ENCODE measurements around the gene KHDC3L. TPM values are rescaled to one million over a fixed set of nuclear protein-coding genes. Genes with fewer than 3 reads are reported as not detected.

KHDC3L gene
- polyA plus RNA-seq, 3 donors, result not detected

DNA sequence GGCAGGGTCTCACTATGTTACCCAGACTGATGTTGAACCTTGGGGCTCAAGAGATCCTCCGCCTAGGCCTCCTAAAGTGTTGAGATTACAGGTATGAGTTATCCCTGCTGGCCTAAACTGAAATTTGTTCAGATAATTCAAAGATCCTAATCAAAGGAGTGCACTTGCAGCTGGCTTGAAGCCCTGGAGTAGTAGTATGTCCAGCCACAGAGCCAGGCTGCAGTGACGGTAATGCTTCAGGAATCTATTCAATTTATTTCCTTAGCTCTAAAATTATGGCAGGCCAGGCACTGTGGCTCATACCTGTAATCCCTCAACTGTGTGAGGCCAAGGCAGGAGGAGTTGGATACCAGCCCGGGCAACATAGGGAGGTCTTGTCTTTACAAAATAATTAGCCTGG lies 30.8 kb downstream of the KHDC3L start:
- H4K20me1 ChIP-seq (ENCODE audit: insufficient read depth, low read length), result no peaks in the 10 kb centered on the region
- Mint-ChIP-seq H3K27ac (no peak overlapping the region), H3K9me3 (peaks cover 0 to 8% (median 5%) of the 10 kb centered on the region in 7 donors), H3K4me3 (no peak overlapping the region), H3K4me1 (peaks cover 18% of the 10 kb centered on the region), H3K36me3 (no peaks in the 10 kb centered on the region), H3K27me3 (ENCODE audit: low read depth in 3 of 3) (peaks cover 0 to 2% (median 0%) of the 10 kb centered on the region in 3 donors)
- peaks cover 8 to 11% of the 10 kb centered on the region in 2 donors for H3K4me1 ChIP-seq (ENCODE audit: control insufficient read depth in 1 of 2, insufficient read depth in 2 of 2, low read length in 2 of 2)
- H3K79me2 ChIP-seq (ENCODE audit: insufficient read depth, low read length), result no peaks in the 10 kb centered on the region
- no peaks in the 10 kb centered on the region for H3K36me3 ChIP-seq (replicated peaks in 1 of 2; ENCODE audit: control insufficient read depth in 1 of 2, insufficient read depth in 2 of 2, low read length in 2 of 2)
- no peak for TF ChIP-seq CTCF (IDR thresholded peaks at IDR 0.05)
- H3K27ac ChIP-seq (ENCODE audit: low read depth in 1 of 2, low read length in 2 of 2), result no peak overlapping the region
- no peak for DNase-seq
- no peak overlapping the region for H2AFZ ChIP-seq (ENCODE audit: insufficient read depth, low read depth, low read length, poor library complexity, severe bottlenecking)
- H3K27me3 ChIP-seq (ENCODE audit: control insufficient read depth in 2 of 2, insufficient read depth in 2 of 2, low read length in 2 of 2), result no peaks in the 10 kb centered on the region
- H3K9ac ChIP-seq (ENCODE audit: insufficient read depth, low read length, poor library complexity, severe bottlenecking), result no peak overlapping the region
- H3K4me3 ChIP-seq (replicated peaks in 1 of 3; ENCODE audit: low read depth in 2 of 3, low read length in 3 of 3), result no peak overlapping the region
- H3K9me3 ChIP-seq (replicated peaks in 1 of 2; ENCODE audit: control insufficient read depth in 1 of 2, insufficient read depth in 1 of 2, low read length in 2 of 2), result peaks cover 0 to 11% of the 10 kb centered on the region in 2 donors
- H3K4me2 ChIP-seq (replicated peaks; ENCODE audit: extremely low read depth, low read length, poor library complexity, severe bottlenecking), result no peak overlapping the region
- intact Hi-C loops (cut with micrococcal nuclease), result no loop called here
- 100% methylated on average over 3 of the region's 3 CpGs for WGBS (ENCODE audit: insufficient coverage)

- 76% methylated on average over 25 of the region's 54 CpGs for WGBS (ENCODE audit: insufficient coverage)
- H3K4me1 Mint-ChIP-seq, result peaks cover 8% of the 10 kb centered on the region
Measured at GRCh38 chr6:73394577-73395354, 32.3 kb downstream of the KHDC3L start, which contains the start of gene DDX43. TSS of gene DDX43 (plus strand) at chr6:73394828. CDS start at chr6:73394906, 78 bp downstream.

More at GRCh38 chr6:73394577-73395354, 32.3 kb downstream of the KHDC3L start, which contains the start of gene DDX43:
- peaks cover 0 to 11% of the 10 kb centered on the region in 2 donors for H3K9me3 ChIP-seq (replicated peaks in 1 of 2; ENCODE audit: control insufficient read depth in 1 of 2, insufficient read depth in 1 of 2, low read length in 2 of 2)
- intact Hi-C loops (cut with micrococcal nuclease), result no loop called here
- H3K27me3 Mint-ChIP-seq (ENCODE audit: low read depth in 3 of 3), result peaks cover 0 to 2% (median 0%) of the 10 kb centered on the region in 3 donors
- H3K4me3 ChIP-seq (replicated peaks in 1 of 3; ENCODE audit: low read depth in 2 of 3, low read length in 3 of 3), result peak within 1 kb of the TSS in 1 of 3 experiments; percentile 14
- H3K4me1 ChIP-seq (ENCODE audit: control insufficient read depth in 1 of 2, insufficient read depth in 2 of 2, low read length in 2 of 2), result no peaks in the 10 kb centered on the region
- H3K27me3 ChIP-seq (ENCODE audit: control insufficient read depth in 2 of 2, insufficient read depth in 2 of 2, low read length in 2 of 2), result no peaks in the 10 kb centered on the region
- H3K9ac ChIP-seq (ENCODE audit: insufficient read depth, low read length, poor library complexity, severe bottlenecking), result no peak within 1 kb of the TSS
- TF ChIP-seq CTCF (IDR thresholded peaks at IDR 0.05), result no peak
- peak within 1 kb of the TSS; percentile 80 to 86 for H3K4me3 Mint-ChIP-seq
- no peak within 1 kb of the TSS for H3K4me2 ChIP-seq (replicated peaks; ENCODE audit: extremely low read depth, low read length, poor library complexity, severe bottlenecking)
- DNase-seq, result peak; percentile 29 to 74 (median 67)
- no peak within 1 kb of the TSS for H2AFZ ChIP-seq (ENCODE audit: insufficient read depth, low read depth, low read length, poor library complexity, severe bottlenecking)
- H3K27ac ChIP-seq (ENCODE audit: low read depth in 1 of 2, low read length in 2 of 2), result peak within 1 kb of the TSS in 1 of 2 donors; percentile 27
- peak within 1 kb of the TSS in 6 of 7 donors; percentile 15 to 98 (median 92) for H3K27ac Mint-ChIP-seq
- H3K9me3 Mint-ChIP-seq, result peaks cover 0 to 8% (median 5%) of the 10 kb centered on the region in 7 donors
- no peaks in the 10 kb centered on the region for H3K36me3 Mint-ChIP-seq
- H3K79me2 ChIP-seq (ENCODE audit: insufficient read depth, low read length), result no peaks in the 10 kb centered on the region
- no peaks in the 10 kb centered on the region for H4K20me1 ChIP-seq (ENCODE audit: insufficient read depth, low read length)
- H3K36me3 ChIP-seq (replicated peaks in 1 of 2; ENCODE audit: control insufficient read depth in 1 of 2, insufficient read depth in 2 of 2, low read length in 2 of 2), result no peaks in the 10 kb centered on the region
